ENCODE data around the gene TBC1D2.

GRCh38 chr9:98186236-98186635 lies 69.2 kb downstream of the TBC1D2 start:
- no peak for TF ChIP-seq EZH2 (IDR thresholded peaks at IDR 0.05; ENCODE audit: low read length, missing control alignments)
- no peak for TF ChIP-seq CTCF (conservative IDR thresholded peaks at IDR 0.05 in 1 of 2, IDR thresholded peaks at IDR 0.05 in 1 of 2; ENCODE audit: low read depth in 1 of 2, low read length in 2 of 2)

Measured in fibroblast of lung (primary cell).